Activated CD4-positive, alpha-beta T cell treated with anti-CD3 and anti-CD28 coated beads, Interleukin-2, amount 10 ng/mL, durations not matched to agents 24 days and 14 days (primary cell): ENCODE data around the gene SMIM10. TPM values are rescaled to one million over a fixed set of nuclear protein-coding genes. Genes with fewer than 3 reads are reported as not detected.
"Not testable (repeated sequence)": the region's sequence is repeated elsewhere in the genome, so short reads cannot be mapped to it uniquely, and the experiment has no call there.

Experiments
- DNase-seq: peaks from one replicate; pipeline ENCODE4 v3.0.0; 2022
- H3K27ac Mint-ChIP-seq: one replicate; pipeline ENCODE4 v1.8.0; 2022; ENCODE audit warnings: mild to moderate bottlenecking, mixed read lengths
- H3K27me3 Mint-ChIP-seq: one replicate; pipeline ENCODE4 v1.8.0; 2022; ENCODE audit warnings: mixed read lengths
- H3K36me3 Mint-ChIP-seq: one replicate; pipeline ENCODE4 v1.8.0; 2022; ENCODE audit warnings: low read depth, mild to moderate bottlenecking, mixed read lengths
- H3K4me1 Mint-ChIP-seq: one replicate; pipeline ENCODE4 v1.8.0; 2021; ENCODE audit warnings: mixed read lengths
- H3K4me3 Mint-ChIP-seq: one replicate; pipeline ENCODE4 v1.8.0; 2022; ENCODE audit warnings: mild to moderate bottlenecking, moderate library complexity, mixed read lengths
- H3K9me3 Mint-ChIP-seq: one replicate; pipeline ENCODE4 v1.8.0; 2021; ENCODE audit warnings: mixed read lengths
- intact Hi-C: fragments of 100-400 bp; cut with micrococcal nuclease; formaldehyde crosslinking; loops from one replicate; pipeline ENCODE4 v1.15.1; 2023
- total RNA-seq: library from RNA; stranded (reverse); gene quantifications from 2 replicates; pipeline ENCODE4 v1.2.3, GENCODE V29; 2022

Gene SMIM10
- total RNA-seq: 0.65 and 0.88 TPM in 2 replicates

- Mint-ChIP-seq H3K27me3 (peaks cover 18% of the 10 kb centered on the region), H3K4me1 (peaks cover 9% of the 10 kb centered on the region), H3K27ac (peak within 1 kb of the TSS; percentile 88), H3K4me3 (peak within 1 kb of the TSS; percentile 85), H3K9me3 (no peaks in the 10 kb centered on the region), H3K36me3 (peaks cover 2% of the 10 kb centered on the region)
- peak; percentile 76 for DNase-seq
- intact Hi-C loops: no loop called here
These were observed at the start of gene SMIM10 for GRCh38 chrX:134990801-134991481. SMIM10 (plus strand) TSS chrX:134990991; CDS start chrX:134991096, 105 bp downstream.

GRCh38 chrX:134946364-134946763 lies 44.4 kb upstream of the SMIM10 start:
- H3K36me3 Mint-ChIP-seq, H3K27ac Mint-ChIP-seq, H3K9me3 Mint-ChIP-seq, DNase-seq, H3K4me3 Mint-ChIP-seq, H3K27me3 Mint-ChIP-seq, H3K4me1 Mint-ChIP-seq, intact Hi-C loops: not testable (repeated sequence)

- no peak for DNase-seq
- Mint-ChIP-seq H3K9me3 (no peaks in the 10 kb centered on the region), H3K36me3 (no peaks in the 10 kb centered on the region), H3K27me3 (no peaks in the 10 kb centered on the region), H3K4me3 (no peak overlapping the region), H3K4me1 (no peaks in the 10 kb centered on the region), H3K27ac (no peak overlapping the region)
- intact Hi-C loops: no loop called here
These were observed 42.2 kb upstream of the SMIM10 start for GRCh38 chrX:134948333-134949241.

GRCh38 chrX:134949271-134949670 lies 41.5 kb upstream of the SMIM10 start:
- Mint-ChIP-seq H3K27ac (no peak overlapping the region), H3K36me3 (no peaks in the 10 kb centered on the region), H3K4me3 (no peak overlapping the region), H3K27me3 (no peaks in the 10 kb centered on the region), H3K9me3 (no peaks in the 10 kb centered on the region), H3K4me1 (no peaks in the 10 kb centered on the region)
- intact Hi-C loops: no loop called here
- no peak for DNase-seq

GRCh38 chrX:134957836-134958235 lies 33.0 kb upstream of the SMIM10 start:
- no peak overlapping the region for H3K4me3 Mint-ChIP-seq
- H3K4me1 Mint-ChIP-seq: no peaks in the 10 kb centered on the region
- DNase-seq: no peak
- no peaks in the 10 kb centered on the region for H3K36me3 Mint-ChIP-seq
- H3K27me3 Mint-ChIP-seq: peaks cover 3% of the 10 kb centered on the region
- H3K27ac Mint-ChIP-seq: no peak overlapping the region
- H3K9me3 Mint-ChIP-seq: no peaks in the 10 kb centered on the region
- intact Hi-C loops: no loop called here

GRCh38 chrX:134960366-134960765 lies 30.4 kb upstream of the SMIM10 start:
- DNase-seq, H3K27ac Mint-ChIP-seq, intact Hi-C loops, H3K4me3 Mint-ChIP-seq, H3K27me3 Mint-ChIP-seq, H3K4me1 Mint-ChIP-seq, H3K36me3 Mint-ChIP-seq, H3K9me3 Mint-ChIP-seq: not testable (repeated sequence)

- no peak for DNase-seq
- H3K27me3 Mint-ChIP-seq: peaks cover 9% of the 10 kb centered on the region
- H3K4me3 Mint-ChIP-seq: no peak overlapping the region
- H3K4me1 Mint-ChIP-seq: peaks cover 1% of the 10 kb centered on the region
- intact Hi-C loops: no loop called here
- no peaks in the 10 kb centered on the region for H3K9me3 Mint-ChIP-seq
- no peak overlapping the region for H3K27ac Mint-ChIP-seq
- no peaks in the 10 kb centered on the region for H3K36me3 Mint-ChIP-seq
These were observed 27.8 kb upstream of the SMIM10 start for GRCh38 chrX:134963041-134963440.

GRCh38 chrX:134969726-134970125 lies 21.1 kb upstream of the SMIM10 start:
- H3K36me3 Mint-ChIP-seq: no peaks in the 10 kb centered on the region
- intact Hi-C loops: no loop called here
- H3K4me3 Mint-ChIP-seq: no peak overlapping the region
- no peaks in the 10 kb centered on the region for H3K9me3 Mint-ChIP-seq
- H3K27me3 Mint-ChIP-seq: peaks cover 9% of the 10 kb centered on the region
- peaks cover 1% of the 10 kb centered on the region for H3K4me1 Mint-ChIP-seq
- no peak for DNase-seq
- no peak overlapping the region for H3K27ac Mint-ChIP-seq

- DNase-seq: no peak
- no peak overlapping the region for H3K4me3 Mint-ChIP-seq
These were observed 18.9 kb upstream of the SMIM10 start for GRCh38 chrX:134971926-134972325.

GRCh38 chrX:134975516-134975915 lies 15.3 kb upstream of the SMIM10 start:
- Mint-ChIP-seq H3K27ac (no peak overlapping the region), H3K9me3 (no peaks in the 10 kb centered on the region), H3K36me3 (no peaks in the 10 kb centered on the region)

More at GRCh38 chrX:134971926-134972325, 18.9 kb upstream of the SMIM10 start:
- Mint-ChIP-seq H3K4me1 (no peaks in the 10 kb centered on the region), H3K27ac (no peak overlapping the region), H3K9me3 (no peaks in the 10 kb centered on the region), H3K36me3 (no peaks in the 10 kb centered on the region), H3K27me3 (peaks cover 12% of the 10 kb centered on the region)
- intact Hi-C loops: no loop called here

GRCh38 chrX:134981910-134982309 lies 8.9 kb upstream of the SMIM10 start:
- H3K27me3 Mint-ChIP-seq: peaks cover 12% of the 10 kb centered on the region
- H3K4me3 Mint-ChIP-seq: no peak overlapping the region
- no peaks in the 10 kb centered on the region for H3K36me3 Mint-ChIP-seq
- DNase-seq: no peak
- H3K27ac Mint-ChIP-seq: no peak overlapping the region
- intact Hi-C loops: no loop called here
- H3K4me1 Mint-ChIP-seq: no peaks in the 10 kb centered on the region
- no peaks in the 10 kb centered on the region for H3K9me3 Mint-ChIP-seq

More at GRCh38 chrX:134975516-134975915, 15.3 kb upstream of the SMIM10 start:
- intact Hi-C loops: no loop called here
- Mint-ChIP-seq H3K27me3 (peaks cover 19% of the 10 kb centered on the region), H3K4me3 (no peak overlapping the region), H3K4me1 (no peaks in the 10 kb centered on the region)
- no peak for DNase-seq

- no peak for DNase-seq
- Mint-ChIP-seq H3K4me1 (no peaks in the 10 kb centered on the region), H3K4me3 (no peak overlapping the region), H3K27ac (no peak overlapping the region), H3K36me3 (no peaks in the 10 kb centered on the region), H3K27me3 (peaks cover 11% of the 10 kb centered on the region), H3K9me3 (no peaks in the 10 kb centered on the region)
- intact Hi-C loops: no loop called here
These were observed 8.0 kb upstream of the SMIM10 start for GRCh38 chrX:134982748-134983147.

- no peaks in the 10 kb centered on the region for H3K9me3 Mint-ChIP-seq
- peaks cover 2% of the 10 kb centered on the region for H3K36me3 Mint-ChIP-seq
- H3K4me1 Mint-ChIP-seq: peaks cover 2% of the 10 kb centered on the region
- H3K27me3 Mint-ChIP-seq: peaks cover 11% of the 10 kb centered on the region
- no peak overlapping the region for H3K4me3 Mint-ChIP-seq
- H3K27ac Mint-ChIP-seq: no peak overlapping the region
- no peak for DNase-seq
- intact Hi-C loops: no loop called here
These were observed 5.3 kb upstream of the SMIM10 start for GRCh38 chrX:134985479-134985878.

- H3K9me3 Mint-ChIP-seq: no peaks in the 10 kb centered on the region
- no peak overlapping the region for H3K27ac Mint-ChIP-seq
- DNase-seq: no peak
- H3K27me3 Mint-ChIP-seq: peaks cover 18% of the 10 kb centered on the region
- H3K4me1 Mint-ChIP-seq: peaks cover 9% of the 10 kb centered on the region
- intact Hi-C loops: no loop called here
- H3K4me3 Mint-ChIP-seq: peak overlapping the region; percentile 58
- H3K36me3 Mint-ChIP-seq: peaks cover 2% of the 10 kb centered on the region
These were observed 353 bp upstream of the SMIM10 start for GRCh38 chrX:134990475-134990800.
